ENCODE measurements around the gene ZNF580. TPM values are rescaled to one million over a fixed set of nuclear protein-coding genes. Genes with fewer than 3 reads are reported as not detected.
A peak's percentile ranks its signal among the peaks of the same experiment; 100 is the strongest.

Gene ZNF580
- total and polyA plus RNA-seq, 9 of the 15 experiments (the other 6 are each of a cell fraction or from before 2014, with no cell fraction given): 2.3 to 47.4 (median 6.0) TPM

DNA sequence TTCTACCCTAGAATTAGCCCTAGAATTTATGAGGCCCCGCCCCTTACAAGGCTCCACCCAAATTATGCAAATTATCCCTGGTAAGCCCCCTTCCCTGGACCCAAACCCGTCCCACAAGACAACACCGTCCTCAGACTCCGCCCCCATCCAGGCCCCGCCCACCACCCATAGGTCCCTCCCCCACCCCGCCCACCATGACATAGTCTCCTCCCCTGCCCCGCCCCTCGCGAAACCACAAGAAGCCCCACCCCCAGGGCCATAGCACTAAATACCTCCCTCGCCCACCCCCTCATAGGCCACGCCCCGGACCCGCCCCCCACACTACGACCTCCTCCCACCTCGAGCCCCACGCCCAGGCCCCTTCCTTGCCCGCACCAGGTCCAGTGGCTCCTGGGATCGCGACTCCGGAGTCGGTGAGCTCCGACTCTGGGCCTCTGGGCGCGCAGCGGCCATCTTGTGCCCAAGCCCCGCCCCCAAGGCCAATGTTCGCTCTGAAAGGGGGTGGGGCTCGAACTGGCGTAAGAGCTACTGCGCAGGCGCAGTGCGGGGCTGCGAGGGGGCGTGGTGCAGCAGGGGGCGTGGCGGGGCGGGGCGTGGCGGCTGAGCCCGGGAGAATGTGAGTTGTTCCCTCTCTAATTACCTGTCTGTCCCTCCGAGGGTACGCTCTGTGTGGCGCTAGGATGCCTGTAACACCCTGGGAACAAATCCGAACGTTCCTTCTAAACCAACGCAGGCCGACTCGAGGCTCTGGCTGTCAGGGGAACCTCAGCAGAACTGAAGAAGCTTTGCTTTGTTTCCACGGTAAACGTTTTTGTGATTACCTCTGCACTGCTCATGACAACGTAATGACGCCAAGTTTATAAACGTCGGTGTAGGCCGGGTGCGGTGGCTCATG lies 16.4 kb upstream of the ZNF580 start, which contains the start of gene ZNF784 (continued):
- TF ChIP-seq, protein P1, sequence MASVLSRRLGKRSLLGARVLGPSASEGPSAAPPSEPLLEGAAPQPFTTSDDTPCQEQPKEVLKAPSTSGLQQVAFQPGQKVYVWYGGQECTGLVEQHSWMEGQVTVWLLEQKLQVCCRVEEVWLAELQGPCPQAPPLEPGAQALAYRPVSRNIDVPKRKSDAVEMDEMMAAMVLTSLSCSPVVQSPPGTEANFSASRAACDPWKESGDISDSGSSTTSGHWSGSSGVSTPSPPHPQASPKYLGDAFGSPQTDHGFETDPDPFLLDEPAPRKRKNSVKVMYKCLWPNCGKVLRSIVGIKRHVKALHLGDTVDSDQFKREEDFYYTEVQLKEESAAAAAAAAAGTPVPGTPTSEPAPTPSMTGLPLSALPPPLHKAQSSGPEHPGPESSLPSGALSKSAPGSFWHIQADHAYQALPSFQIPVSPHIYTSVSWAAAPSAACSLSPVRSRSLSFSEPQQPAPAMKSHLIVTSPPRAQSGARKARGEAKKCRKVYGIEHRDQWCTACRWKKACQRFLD (CRISPR knock-in tag; IDR thresholded peaks at IDR 0.05): no peak
- TF ChIP-seq STAG1 (CRISPR knock-in tag; IDR thresholded peaks at IDR 0.05; ENCODE audit: borderline replicate concordance): no peak
- no peak for TF ChIP-seq ZNF134 (CRISPR knock-in tag; conservative IDR thresholded peaks at IDR 0.05)
- no peak for TF ChIP-seq NFXL1 (CRISPR knock-in tag; IDR thresholded peaks at IDR 0.05)
- TF ChIP-seq PURB (CRISPR knock-in tag; IDR thresholded peaks at IDR 0.05; ENCODE audit: low read depth): no peak
- TF ChIP-seq HDAC1 (IDR thresholded peaks at IDR 0.05): 0 out of 4 replicates have a peak, but pooled peaks of 1 of the 2 experiments have one; percentile 45
- TF ChIP-seq, protein P2, sequence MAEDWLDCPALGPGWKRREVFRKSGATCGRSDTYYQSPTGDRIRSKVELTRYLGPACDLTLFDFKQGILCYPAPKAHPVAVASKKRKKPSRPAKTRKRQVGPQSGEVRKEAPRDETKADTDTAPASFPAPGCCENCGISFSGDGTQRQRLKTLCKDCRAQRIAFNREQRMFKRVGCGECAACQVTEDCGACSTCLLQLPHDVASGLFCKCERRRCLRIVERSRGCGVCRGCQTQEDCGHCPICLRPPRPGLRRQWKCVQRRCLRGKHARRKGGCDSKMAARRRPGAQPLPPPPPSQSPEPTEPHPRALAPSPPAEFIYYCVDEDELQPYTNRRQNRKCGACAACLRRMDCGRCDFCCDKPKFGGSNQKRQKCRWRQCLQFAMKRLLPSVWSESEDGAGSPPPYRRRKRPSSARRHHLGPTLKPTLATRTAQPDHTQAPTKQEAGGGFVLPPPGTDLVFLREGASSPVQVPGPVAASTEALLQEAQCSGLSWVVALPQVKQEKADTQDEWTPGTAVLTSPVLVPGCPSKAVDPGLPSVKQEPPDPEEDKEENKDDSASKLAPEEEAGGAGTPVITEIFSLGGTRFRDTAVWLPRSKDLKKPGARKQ (CRISPR knock-in tag; IDR thresholded peaks at IDR 0.05): no peak
- TF ChIP-seq U2AF1 (optimal IDR thresholded peaks at IDR 0.05; ENCODE audit: low read depth, low read length): no peak
- no peak for TF ChIP-seq ZNF707 (CRISPR knock-in tag; conservative IDR thresholded peaks at IDR 0.05)
- TF ChIP-seq, protein P3, sequence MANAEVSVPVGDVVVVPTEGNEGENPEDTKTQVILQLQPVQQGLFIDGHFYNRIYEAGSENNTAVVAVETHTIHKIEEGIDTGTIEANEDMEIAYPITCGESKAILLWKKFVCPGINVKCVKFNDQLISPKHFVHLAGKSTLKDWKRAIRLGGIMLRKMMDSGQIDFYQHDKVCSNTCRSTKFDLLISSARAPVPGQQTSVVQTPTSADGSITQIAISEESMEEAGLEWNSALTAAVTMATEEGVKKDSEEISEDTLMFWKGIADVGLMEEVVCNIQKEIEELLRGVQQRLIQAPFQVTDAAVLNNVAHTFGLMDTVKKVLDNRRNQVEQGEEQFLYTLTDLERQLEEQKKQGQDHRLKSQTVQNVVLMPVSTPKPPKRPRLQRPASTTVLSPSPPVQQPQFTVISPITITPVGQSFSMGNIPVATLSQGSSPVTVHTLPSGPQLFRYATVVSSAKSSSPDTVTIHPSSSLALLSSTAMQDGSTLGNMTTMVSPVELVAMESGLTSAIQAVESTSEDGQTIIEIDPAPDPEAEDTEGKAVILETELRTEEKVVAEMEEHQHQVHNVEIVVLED (CRISPR knock-in tag; IDR thresholded peaks at IDR 0.05): no peak
- no peak for TF ChIP-seq ZNF140 (CRISPR knock-in tag; IDR thresholded peaks at IDR 0.05)
- no peak for TF ChIP-seq HNRNPUL1 (IDR thresholded peaks at IDR 0.05; ENCODE audit: low read length)
- TF ChIP-seq PCBP2 (IDR thresholded peaks at IDR 0.05; ENCODE audit: low read depth, low read length, poor library complexity, severe bottlenecking): no peak
